ENCODE measurements around the gene BLOC1S3.

BLOC1S3 gene

GRCh38 chr19:45151821-45152503 is 26.6 kb upstream of the BLOC1S3 start:
- no peak for DNase-seq (ENCODE audit: low read depth)
- TF ChIP-seq CTCF (IDR thresholded peaks at IDR 0.05; ENCODE audit: insufficient read depth, low read depth, low read length, missing control alignments): no peak
- no peak overlapping the region for H3K4me3 ChIP-seq (ENCODE audit: low read length)

- DNase-seq (ENCODE audit: low read depth): peak; percentile 48
- no peak overlapping the region for H3K4me3 ChIP-seq (ENCODE audit: low read length)
- no peak for TF ChIP-seq CTCF (IDR thresholded peaks at IDR 0.05; ENCODE audit: insufficient read depth, low read depth, low read length, missing control alignments)
Measured at GRCh38 chr19:45152504-45153338, 25.9 kb upstream of the BLOC1S3 start.

GRCh38 chr19:45153339-45154063 is 25.1 kb upstream of the BLOC1S3 start:
- H3K4me3 ChIP-seq (ENCODE audit: low read length): no peak overlapping the region
- no peak for TF ChIP-seq CTCF (IDR thresholded peaks at IDR 0.05; ENCODE audit: insufficient read depth, low read depth, low read length, missing control alignments)

GRCh38 chr19:45154064-45154827 is 24.3 kb upstream of the BLOC1S3 start:
- DNase-seq (ENCODE audit: low read depth): peak; percentile 40
- TF ChIP-seq CTCF (IDR thresholded peaks at IDR 0.05; ENCODE audit: insufficient read depth, low read depth, low read length, missing control alignments): no peak
- no peak overlapping the region for H3K4me3 ChIP-seq (ENCODE audit: low read length)

More at GRCh38 chr19:45153339-45154063, 25.1 kb upstream of the BLOC1S3 start:
- no peak for DNase-seq (ENCODE audit: low read depth)

- no peak for TF ChIP-seq CTCF (IDR thresholded peaks at IDR 0.05; ENCODE audit: insufficient read depth, low read depth, low read length, missing control alignments)
- H3K4me3 ChIP-seq (ENCODE audit: low read length): no peak overlapping the region
- no peak for DNase-seq (ENCODE audit: low read depth)
Measured at GRCh38 chr19:45156011-45156630, 22.5 kb upstream of the BLOC1S3 start.

- H3K4me3 ChIP-seq (ENCODE audit: low read length): no peak overlapping the region
- DNase-seq (ENCODE audit: low read depth): peak; percentile 73
- no peak for TF ChIP-seq CTCF (IDR thresholded peaks at IDR 0.05; ENCODE audit: insufficient read depth, low read depth, low read length, missing control alignments)
Measured at GRCh38 chr19:45156751-45157150, 21.8 kb upstream of the BLOC1S3 start.
